Hepatocyte (in vitro differentiated cells): Measurements from ENCODE around the gene P4HB.

Experiments used
- CTCF ChIP-seq: fragments of 200-600 bp; sonication (generic); IDR thresholded peaks from 2 replicates; pipeline ENCODE4 v1.5.1; 2016; ENCODE audit warnings: antibody characterized with exemption, mild to moderate bottlenecking; ENCODE audit not compliant: poor library complexity
- EZH2 ChIP-seq: fragments of 200-600 bp; sonication (generic); IDR thresholded peaks from 2 replicates; pipeline ENCODE4 v1.6.1; 2016; ENCODE audit warnings: antibody characterized with exemption, mild to moderate bottlenecking, borderline replicate concordance
- EZH2phosphoT487 ChIP-seq: fragments of 200-600 bp; sonication (generic); IDR thresholded peaks from one replicate; pipeline ENCODE4 v1.6.1; 2018; ENCODE audit warnings: antibody characterized with exemption, mild to moderate bottlenecking, low read depth, moderate library complexity; ENCODE audit not compliant: unreplicated experiment, severe bottlenecking

GRCh38 chr17:81869221-81870130 lies 9.1 kb upstream of the P4HB start:
- TF ChIP-seq CTCF (peak; percentile 69), EZH2 (no peak), EZH2phosphoT487 (no peak)
